Thoracic aorta (tissue), 2 donors: ENCODE data around the gene AMHR2. TPM values are rescaled to one million over a fixed set of nuclear protein-coding genes. Genes with fewer than 3 reads are reported as not detected.

Experiments
- ATAC-seq: fragments of 150-250 bp; one replicate; pipeline ENCODE4 v1.8.0; 2017; ENCODE audit warnings: low read depth; ENCODE audit not compliant: insufficient number of reproducible peaks, low FRiP score
- DNase-seq: peaks from one replicate; pipeline ENCODE4 v3.0.0-alpha.2; 2020; ENCODE audit warnings: low spot score
- H3K27ac ChIP-seq, 2 donors: fragments of 200-600 bp; sonication (generic); 1 replicate in 1 of 2; 2 replicates in 1 of 2; pipeline ENCODE4 v1.5.1; 2016; ENCODE audit warnings: mild to moderate bottlenecking in 2 of 2, moderate library complexity in 2 of 2
- H3K27me3 ChIP-seq: fragments of 200-600 bp; sonication (generic); replicated peaks from 2 replicates; pipeline ENCODE4 v1.6.0; 2016; ENCODE audit warnings: mild to moderate bottlenecking; ENCODE audit not compliant: insufficient read depth
- H3K36me3 ChIP-seq: fragments of 200-600 bp; sonication (generic); one replicate; pipeline ENCODE4 v1.5.1; 2016
- H3K4me1 ChIP-seq, 2 donors: fragments of 200-600 bp; sonication (generic); 1 replicate in 1 of 2; 2 replicates in 1 of 2; pipeline versions ENCODE4 v1.5.1 to v1.6.0; 2016; ENCODE audit warnings: low read depth in 2 of 2, mild to moderate bottlenecking in 1 of 2; ENCODE audit not compliant: control insufficient read depth in 1 of 2
- H3K4me3 ChIP-seq: fragments of 200-600 bp; sonication (generic); 2 replicates; pipeline ENCODE4 v1.5.1; 2016; ENCODE audit warnings: mild to moderate bottlenecking
- H3K9me3 ChIP-seq: fragments of 200-600 bp; sonication (generic); 2 replicates; pipeline ENCODE4 v1.5.1; 2016
- total RNA-seq, 2 donors: library from RNA; depleted of rRNA; stranded (reverse); fragments of >200 nt; gene quantifications; one replicate each; pipeline versions ENCODE4 v1.1.0 to v1.2.3, GENCODE V29; 2016
- TF ChIP-seq, protein P1 (sequence below): fragments of 200-600 bp; sonication (generic); IDR thresholded peaks from one replicate; pipeline ENCODE4 v1.5.1; 2019; ENCODE audit warnings: antibody characterized with exemption

The AMHR2 gene
- total RNA-seq, 2 donors from 2014 or later, result 0.27 TPM; not detected in 1

GRCh38 chr12:53464685-53465418 is 41.2 kb downstream of the AMHR2 start:
- Histone ChIP-seq H3K27ac (peak overlapping the region in 1 of 2 donors; percentile 50), H3K4me1 (no peaks in the 10 kb centered on the region), H3K27me3 (no peaks in the 10 kb centered on the region), H3K9me3 (no peaks in the 10 kb centered on the region), H3K36me3 (peaks cover 95% of the 10 kb centered on the region), H3K4me3 (no peak overlapping the region)
- ATAC-seq, result no peak
- TF ChIP-seq, protein P1, sequence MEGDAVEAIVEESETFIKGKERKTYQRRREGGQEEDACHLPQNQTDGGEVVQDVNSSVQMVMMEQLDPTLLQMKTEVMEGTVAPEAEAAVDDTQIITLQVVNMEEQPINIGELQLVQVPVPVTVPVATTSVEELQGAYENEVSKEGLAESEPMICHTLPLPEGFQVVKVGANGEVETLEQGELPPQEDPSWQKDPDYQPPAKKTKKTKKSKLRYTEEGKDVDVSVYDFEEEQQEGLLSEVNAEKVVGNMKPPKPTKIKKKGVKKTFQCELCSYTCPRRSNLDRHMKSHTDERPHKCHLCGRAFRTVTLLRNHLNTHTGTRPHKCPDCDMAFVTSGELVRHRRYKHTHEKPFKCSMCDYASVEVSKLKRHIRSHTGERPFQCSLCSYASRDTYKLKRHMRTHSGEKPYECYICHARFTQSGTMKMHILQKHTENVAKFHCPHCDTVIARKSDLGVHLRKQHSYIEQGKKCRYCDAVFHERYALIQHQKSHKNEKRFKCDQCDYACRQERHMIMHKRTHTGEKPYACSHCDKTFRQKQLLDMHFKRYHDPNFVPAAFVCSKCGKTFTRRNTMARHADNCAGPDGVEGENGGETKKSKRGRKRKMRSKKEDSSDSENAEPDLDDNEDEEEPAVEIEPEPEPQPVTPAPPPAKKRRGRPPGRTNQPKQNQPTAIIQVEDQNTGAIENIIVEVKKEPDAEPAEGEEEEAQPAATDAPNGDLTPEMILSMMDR, result no peak
- DNase-seq, result no peak

GRCh38 chr12:53465679-53466078 is 42.0 kb downstream of the AMHR2 start:
- TF ChIP-seq, protein P1, result no peak
- no peak overlapping the region for H3K27ac ChIP-seq

DNA sequence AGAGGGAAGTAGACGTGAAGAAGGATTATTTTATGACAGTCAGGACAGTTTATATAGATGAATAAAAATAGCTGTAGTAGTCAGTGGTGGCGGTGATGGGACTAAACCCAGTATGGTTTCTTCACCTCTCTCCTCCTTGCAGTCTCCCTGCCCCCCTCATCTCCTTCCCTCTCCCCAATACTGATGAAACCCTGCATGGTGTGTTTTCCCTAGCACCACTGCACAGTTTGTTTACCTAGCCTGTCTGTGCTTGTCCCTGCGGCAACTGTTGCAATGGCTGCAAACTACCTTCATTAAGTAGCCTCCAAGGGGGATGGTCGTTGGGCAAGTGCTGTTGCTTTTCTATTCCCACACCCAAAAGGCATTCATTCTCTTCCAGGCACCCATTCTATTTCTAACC is 43.0 kb downstream of the AMHR2 start:
- H3K36me3 ChIP-seq, result peaks cover 89% of the 10 kb centered on the region
- DNase-seq (no peak), ATAC-seq (no peak)
- H3K4me1 ChIP-seq, result no peaks in the 10 kb centered on the region
- TF ChIP-seq, protein P1, result no peak
- no peaks in the 10 kb centered on the region for H3K27me3 ChIP-seq
- no peak overlapping the region for H3K4me3 ChIP-seq
- no peaks in the 10 kb centered on the region for H3K9me3 ChIP-seq
- no peak overlapping the region for H3K27ac ChIP-seq

More at GRCh38 chr12:53465679-53466078, 42.0 kb downstream of the AMHR2 start:
- no peak overlapping the region for H3K4me3 ChIP-seq
- DNase-seq, result no peak
- H3K36me3 ChIP-seq, result peaks cover 91% of the 10 kb centered on the region
- no peaks in the 10 kb centered on the region for H3K4me1 ChIP-seq
- no peaks in the 10 kb centered on the region for H3K9me3 ChIP-seq
- no peaks in the 10 kb centered on the region for H3K27me3 ChIP-seq
- ATAC-seq, result no peak

DNA sequence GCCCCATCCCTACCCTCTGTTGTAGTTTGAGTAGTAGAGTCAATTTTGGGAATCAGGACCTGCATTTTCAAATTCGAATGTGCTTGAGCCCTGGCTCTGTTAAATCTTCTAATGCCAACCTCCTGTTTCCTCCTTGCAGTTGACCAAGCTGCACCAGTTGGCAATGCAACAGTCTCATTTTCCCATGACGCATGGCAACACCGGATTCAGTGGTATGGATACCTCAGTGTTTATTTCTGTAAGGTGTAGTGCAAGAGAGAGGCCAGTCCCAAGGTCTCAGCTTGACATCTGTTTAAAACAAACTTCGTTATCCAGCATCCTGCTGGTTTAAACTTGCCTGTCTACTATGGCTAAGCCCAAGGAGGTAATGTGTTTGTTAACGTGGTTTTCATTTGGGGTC is 43.4 kb downstream of the AMHR2 start:
- H3K36me3 ChIP-seq, result peaks cover 89% of the 10 kb centered on the region
- H3K27ac ChIP-seq, result no peak overlapping the region
- DNase-seq, result no peak
- no peak overlapping the region for H3K4me3 ChIP-seq
- no peaks in the 10 kb centered on the region for H3K4me1 ChIP-seq
- H3K27me3 ChIP-seq, result no peaks in the 10 kb centered on the region
- no peak for ATAC-seq
- H3K9me3 ChIP-seq, result no peaks in the 10 kb centered on the region
- TF ChIP-seq, protein P1, result no peak

DNA sequence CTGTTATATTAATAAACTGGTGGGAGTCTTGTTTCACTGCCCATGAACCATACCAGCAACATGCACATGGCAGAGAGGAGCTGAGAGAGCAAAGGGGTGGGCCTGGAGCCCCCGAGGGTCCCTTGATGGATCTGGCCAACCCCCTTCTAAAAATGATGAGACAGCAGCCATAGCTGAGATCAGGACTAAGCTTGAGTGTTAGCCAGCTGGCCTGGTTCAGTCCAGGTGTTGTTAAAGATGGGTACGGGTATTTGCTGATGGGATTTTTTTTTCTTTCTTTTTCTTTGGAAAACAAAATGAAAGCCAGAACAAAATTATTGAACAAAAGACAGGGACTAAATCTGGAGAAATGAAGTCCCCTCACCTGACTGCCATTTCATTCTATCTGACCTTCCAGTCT is 44.2 kb downstream of the AMHR2 start:
- Histone ChIP-seq H3K27ac (no peak overlapping the region), H3K4me3 (no peak overlapping the region), H3K27me3 (no peaks in the 10 kb centered on the region), H3K9me3 (no peaks in the 10 kb centered on the region), H3K4me1 (peaks cover 0 to 7% of the 10 kb centered on the region in 2 donors), H3K36me3 (peaks cover 87% of the 10 kb centered on the region)
- TF ChIP-seq, protein P1, result no peak
- ATAC-seq, result no peak
- DNase-seq, result no peak
